ENCODE measurements around the gene CCDC51.

- TF ChIP-seq CTCF (conservative IDR thresholded peaks at IDR 0.05; ENCODE audit: low read depth, low read length) (no peak), EZH2 (IDR thresholded peaks at IDR 0.05; ENCODE audit: low read length, unreplicated experiment) (no peak), EZH2phosphoT487 (IDR thresholded peaks at IDR 0.05; ENCODE audit: borderline replicate concordance, low read length) (no peak)
These were observed 8.5 kb downstream of the CCDC51 start for GRCh38 chr3:48431224-48432029.
